Measurements from ENCODE around the gene MEP1A. TPM values are rescaled to one million over a fixed set of nuclear protein-coding genes. Genes with fewer than 3 reads are reported as not detected.

Gene MEP1A
- total RNA-seq, 2 donors from 2014 or later, result not detected

GRCh38 chr6:46790355-46790874, 2.8 kb upstream of the MEP1A start:
- Histone ChIP-seq H3K9me3 (no peaks in the 10 kb centered on the region), H3K4me1 (no peaks in the 10 kb centered on the region), H3K4me3 (no peak overlapping the region), H3K27ac (no peak overlapping the region), H3K36me3 (no peaks in the 10 kb centered on the region), H3K27me3 (no peaks in the 10 kb centered on the region)
- no peak for DNase-seq (ENCODE audit: low spot score)
- no peak for TF ChIP-seq CTCF (IDR thresholded peaks at IDR 0.05)

GRCh38 chr6:46792635-46793034, 554 bp upstream of the MEP1A start:
- Histone ChIP-seq H3K36me3 (no peaks in the 10 kb centered on the region), H3K4me1 (no peaks in the 10 kb centered on the region), H3K27me3 (no peaks in the 10 kb centered on the region), H3K9me3 (no peaks in the 10 kb centered on the region), H3K27ac (no peak overlapping the region), H3K4me3 (no peak overlapping the region)
- DNase-seq (ENCODE audit: low spot score), result no peak
- TF ChIP-seq CTCF (IDR thresholded peaks at IDR 0.05), result no peak

GRCh38 chr6:46794068-46794467, 879 bp downstream of the MEP1A start:
- Histone ChIP-seq H3K9me3 (no peaks in the 10 kb centered on the region), H3K4me3 (no peak overlapping the region), H3K27ac (no peak overlapping the region), H3K4me1 (no peaks in the 10 kb centered on the region), H3K36me3 (no peaks in the 10 kb centered on the region), H3K27me3 (no peaks in the 10 kb centered on the region)
- DNase-seq (ENCODE audit: low spot score), result no peak
- TF ChIP-seq CTCF (IDR thresholded peaks at IDR 0.05), result no peak

GRCh38 chr6:46795816-46796215, 2.6 kb downstream of the MEP1A start:
- no peaks in the 10 kb centered on the region for H3K27me3 ChIP-seq
- H3K9me3 ChIP-seq, result no peaks in the 10 kb centered on the region
- H3K27ac ChIP-seq, result no peak overlapping the region
- no peak for DNase-seq (ENCODE audit: low spot score)
- H3K36me3 ChIP-seq, result no peaks in the 10 kb centered on the region
- no peaks in the 10 kb centered on the region for H3K4me1 ChIP-seq
- H3K4me3 ChIP-seq, result no peak overlapping the region
- TF ChIP-seq CTCF (IDR thresholded peaks at IDR 0.05), result no peak

- H3K27ac ChIP-seq, result no peak overlapping the region
- no peaks in the 10 kb centered on the region for H3K9me3 ChIP-seq
- no peak overlapping the region for H3K4me3 ChIP-seq
- H3K36me3 ChIP-seq, result no peaks in the 10 kb centered on the region
- TF ChIP-seq CTCF (IDR thresholded peaks at IDR 0.05), result no peak
- H3K4me1 ChIP-seq, result no peaks in the 10 kb centered on the region
- no peaks in the 10 kb centered on the region for H3K27me3 ChIP-seq
- no peak for DNase-seq (ENCODE audit: low spot score)
Observed at GRCh38 chr6:46796848-46797580, 3.8 kb downstream of the MEP1A start.

- Histone ChIP-seq H3K4me3 (no peak overlapping the region), H3K27ac (no peak overlapping the region), H3K9me3 (no peaks in the 10 kb centered on the region), H3K27me3 (no peaks in the 10 kb centered on the region), H3K36me3 (no peaks in the 10 kb centered on the region), H3K4me1 (no peaks in the 10 kb centered on the region)
- DNase-seq (ENCODE audit: low spot score), result no peak
- TF ChIP-seq CTCF (IDR thresholded peaks at IDR 0.05), result no peak
Observed at GRCh38 chr6:46799657-46800056, 6.5 kb downstream of the MEP1A start.

All from right atrium auricular region (tissue), 2 donors.